Central memory CD8-positive, alpha-beta T cell (primary cell): ENCODE data around the gene DOCK1.

Experiments
- ATAC-seq: fragments of 150-1000 bp; cut with Tn5 transposase; replicated peaks from 2 replicates; pipeline ENCODE4 v1.10.0; 2022; ENCODE audit warnings: mild to moderate bottlenecking, moderate FRiP score, moderate number of reproducible peaks; ENCODE audit not compliant: poor library complexity, severe bottlenecking; ENCODE audit errors: extremely low read depth
- DNase-seq, 2 donors: peaks; one replicate each; pipeline ENCODE4 v3.0.0; 2021; ENCODE audit warnings: low spot score in 2 of 2
- H3K27ac Mint-ChIP-seq: one replicate; pipeline ENCODE4 v1.8.0; 2022; ENCODE audit warnings: low read depth, mild to moderate bottlenecking, moderate library complexity, mixed read lengths
- H3K27me3 Mint-ChIP-seq: one replicate; pipeline ENCODE4 v1.8.0; 2022; ENCODE audit warnings: mixed read lengths
- H3K36me3 Mint-ChIP-seq: one replicate; pipeline ENCODE4 v1.8.0; 2022; ENCODE audit warnings: mild to moderate bottlenecking, moderate library complexity, mixed read lengths; ENCODE audit not compliant: insufficient read depth
- H3K4me1 Mint-ChIP-seq: one replicate; pipeline ENCODE4 v1.8.0; 2022; ENCODE audit warnings: mixed read lengths
- H3K4me3 Mint-ChIP-seq: one replicate; pipeline ENCODE4 v1.8.0; 2022; ENCODE audit warnings: mild to moderate bottlenecking, moderate library complexity, mixed read lengths
- H3K9me3 Mint-ChIP-seq: one replicate; pipeline ENCODE4 v1.8.0; 2022; ENCODE audit warnings: mixed read lengths

DOCK1 gene

DNA sequence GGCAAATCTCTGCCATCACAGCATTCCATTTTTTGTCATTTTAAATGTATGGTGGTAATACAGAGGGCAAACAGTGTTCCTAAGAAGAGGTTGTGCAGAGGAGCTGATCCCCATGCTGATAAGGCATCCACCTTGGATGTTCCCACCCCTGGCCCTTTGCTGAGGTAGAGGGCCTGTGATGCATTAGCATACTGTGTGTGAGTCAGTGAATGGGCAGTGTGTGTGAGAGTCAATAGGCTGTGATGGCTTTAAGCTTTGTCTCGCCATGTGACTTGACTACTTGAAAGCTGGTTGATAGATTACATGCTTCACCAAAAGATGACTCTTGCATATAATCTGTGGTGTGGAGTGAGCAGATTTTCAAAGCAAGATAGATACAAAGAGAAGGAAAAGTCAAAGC, 209.9 kb downstream of the DOCK1 start:
- H3K9me3 Mint-ChIP-seq, result peaks cover 19% of the 10 kb centered on the region
- ATAC-seq (no peak), DNase-seq (no peak)
- H3K36me3 Mint-ChIP-seq, result no peaks in the 10 kb centered on the region
- H3K4me1 Mint-ChIP-seq, result no peaks in the 10 kb centered on the region
- no peak overlapping the region for H3K4me3 Mint-ChIP-seq
- H3K27me3 Mint-ChIP-seq, result no peaks in the 10 kb centered on the region
- H3K27ac Mint-ChIP-seq, result no peak overlapping the region

DNA sequence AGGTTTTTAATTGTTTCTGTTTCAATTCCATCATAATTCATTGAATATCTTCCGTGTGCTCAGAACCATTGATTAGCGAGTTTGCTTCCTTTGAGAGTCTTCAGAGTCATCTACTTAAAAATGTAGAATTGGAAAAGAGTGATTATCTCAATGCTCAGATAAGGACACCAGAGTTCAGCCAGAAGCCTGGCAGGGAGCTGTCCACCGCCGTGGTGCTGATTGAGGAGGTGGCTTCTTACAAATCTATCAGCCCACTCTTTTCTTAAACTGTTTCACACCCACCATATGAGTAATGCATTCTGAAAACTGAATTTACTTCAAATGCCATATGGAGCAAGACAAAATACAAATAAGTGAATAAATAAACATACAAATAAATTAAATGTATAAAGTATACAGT, 211.9 kb downstream of the DOCK1 start:
- Mint-ChIP-seq H3K9me3 (peaks cover 19% of the 10 kb centered on the region), H3K4me3 (no peak overlapping the region), H3K27ac (no peak overlapping the region), H3K27me3 (no peaks in the 10 kb centered on the region), H3K36me3 (no peaks in the 10 kb centered on the region), H3K4me1 (no peaks in the 10 kb centered on the region)
- ATAC-seq, result no peak
- no peak for DNase-seq

DNA sequence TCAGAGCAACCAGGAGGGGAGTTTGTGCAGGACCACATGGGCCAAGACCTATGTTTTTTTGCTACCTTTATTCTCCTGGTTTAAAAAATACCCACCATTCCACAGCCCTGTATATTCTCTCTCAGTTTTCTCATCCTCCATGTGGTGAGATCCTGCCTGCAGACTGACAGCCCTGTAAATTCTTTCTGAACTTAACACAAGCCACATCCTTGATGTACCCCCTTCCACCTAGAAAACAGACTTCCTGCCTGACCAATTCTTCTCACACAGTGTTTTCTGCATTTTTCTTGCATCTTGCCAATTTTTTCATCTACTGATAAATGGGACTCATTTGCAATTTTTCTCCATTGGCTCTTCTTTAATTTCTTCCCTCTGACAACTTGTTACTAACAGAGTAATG, 212.8 kb downstream of the DOCK1 start:
- no peak for DNase-seq
- H3K36me3 Mint-ChIP-seq, result no peaks in the 10 kb centered on the region
- H3K27ac Mint-ChIP-seq, result no peak overlapping the region
- H3K27me3 Mint-ChIP-seq, result no peaks in the 10 kb centered on the region
- no peak for ATAC-seq
- no peaks in the 10 kb centered on the region for H3K4me1 Mint-ChIP-seq
- peaks cover 19% of the 10 kb centered on the region for H3K9me3 Mint-ChIP-seq
- H3K4me3 Mint-ChIP-seq, result no peak overlapping the region

DNA sequence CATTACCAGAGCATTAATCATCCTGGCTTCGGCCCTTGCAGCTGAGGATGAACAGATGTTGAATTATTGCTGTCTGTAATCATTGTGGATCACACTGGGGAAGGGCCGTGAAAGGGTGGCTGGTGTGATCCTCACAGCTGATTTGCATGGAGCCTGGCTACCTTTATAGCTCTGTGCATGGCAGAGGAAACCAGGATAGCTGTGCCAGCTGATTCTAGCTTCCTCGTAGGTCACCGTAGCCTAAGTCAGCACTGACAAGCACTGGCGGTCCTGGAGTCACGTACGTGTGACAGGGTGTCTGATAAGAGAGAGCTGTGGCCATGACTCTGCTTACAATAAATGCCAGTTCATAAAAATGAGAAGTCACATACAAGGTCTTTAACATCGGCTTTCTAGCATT, 214.7 kb downstream of the DOCK1 start:
- H3K4me1 Mint-ChIP-seq, result no peaks in the 10 kb centered on the region
- peaks cover 14% of the 10 kb centered on the region for H3K9me3 Mint-ChIP-seq
- no peak for DNase-seq
- no peak for ATAC-seq
- no peak overlapping the region for H3K4me3 Mint-ChIP-seq
- H3K27ac Mint-ChIP-seq, result no peak overlapping the region
- H3K27me3 Mint-ChIP-seq, result no peaks in the 10 kb centered on the region
- H3K36me3 Mint-ChIP-seq, result no peaks in the 10 kb centered on the region

DNA sequence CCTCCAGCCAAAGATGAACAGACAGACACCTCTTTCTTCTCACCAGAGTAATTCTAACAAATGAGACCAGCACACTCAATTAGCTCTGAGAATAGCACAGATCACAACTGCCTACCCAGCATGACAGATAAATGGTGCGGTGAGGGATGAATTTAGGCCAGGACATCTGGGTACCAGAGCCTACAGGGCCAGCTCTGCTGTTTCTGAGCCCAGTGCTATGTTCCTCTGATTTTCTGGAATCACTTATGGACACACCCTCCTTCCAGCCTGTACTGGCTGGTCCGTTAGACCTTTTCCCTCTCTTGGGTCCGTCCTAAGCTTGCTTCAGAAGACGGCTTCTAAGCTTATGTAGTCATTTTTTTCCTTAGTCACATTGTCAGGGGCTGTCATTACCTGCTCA, 217.6 kb downstream of the DOCK1 start:
- Mint-ChIP-seq H3K9me3 (peaks cover 9% of the 10 kb centered on the region), H3K27me3 (no peaks in the 10 kb centered on the region), H3K4me1 (no peaks in the 10 kb centered on the region), H3K27ac (no peak overlapping the region), H3K36me3 (no peaks in the 10 kb centered on the region), H3K4me3 (no peak overlapping the region)
- DNase-seq (no peak), ATAC-seq (no peak)

DNA sequence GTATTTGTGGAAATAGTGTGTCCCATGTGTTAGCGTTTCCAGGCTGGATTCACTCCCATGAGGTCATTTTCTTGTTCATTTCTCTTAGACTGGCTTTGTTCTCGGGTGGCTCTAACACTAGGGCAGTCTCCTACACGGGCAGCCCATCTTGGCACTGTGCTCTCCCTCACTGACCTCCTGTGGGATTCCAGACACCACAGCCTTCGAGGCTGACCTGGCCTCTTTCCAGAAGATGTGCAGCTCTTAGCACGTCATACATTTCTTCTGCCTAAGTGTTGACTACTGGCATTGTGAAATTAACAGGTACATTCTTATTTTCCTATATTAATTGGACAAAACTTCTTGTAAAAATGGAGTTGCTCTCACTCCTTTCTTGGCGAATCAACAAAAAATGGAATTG, 218.4 kb downstream of the DOCK1 start:
- Mint-ChIP-seq H3K27ac (no peak overlapping the region), H3K36me3 (no peaks in the 10 kb centered on the region), H3K9me3 (peaks cover 1% of the 10 kb centered on the region), H3K4me3 (no peak overlapping the region), H3K27me3 (no peaks in the 10 kb centered on the region), H3K4me1 (no peaks in the 10 kb centered on the region)
- no peak for ATAC-seq
- DNase-seq, result no peak

DNA sequence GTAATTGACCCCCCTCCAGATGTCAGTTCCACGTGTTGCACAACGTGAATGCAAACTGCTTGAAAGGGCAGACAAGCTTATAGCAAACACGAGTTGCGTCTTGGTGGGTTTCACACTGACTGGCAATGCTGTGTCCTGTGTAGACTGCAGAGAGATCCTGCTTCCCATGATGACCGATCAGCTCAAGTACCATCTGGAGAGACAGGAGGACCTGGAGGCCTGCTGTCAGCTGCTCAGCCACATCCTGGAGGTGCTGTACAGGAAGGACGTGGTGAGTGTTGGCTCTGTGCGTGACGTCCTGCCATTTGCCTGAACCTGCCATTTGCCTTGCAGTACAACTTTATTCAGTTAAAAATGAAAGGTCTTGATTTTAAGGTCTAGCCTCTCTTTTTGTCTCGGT, 220.1 kb downstream of the DOCK1 start:
- DNase-seq (no peak), ATAC-seq (no peak)
- Mint-ChIP-seq H3K36me3 (no peaks in the 10 kb centered on the region), H3K4me1 (no peaks in the 10 kb centered on the region), H3K4me3 (no peak overlapping the region), H3K27me3 (no peaks in the 10 kb centered on the region), H3K27ac (no peak overlapping the region), H3K9me3 (no peaks in the 10 kb centered on the region)

DNA sequence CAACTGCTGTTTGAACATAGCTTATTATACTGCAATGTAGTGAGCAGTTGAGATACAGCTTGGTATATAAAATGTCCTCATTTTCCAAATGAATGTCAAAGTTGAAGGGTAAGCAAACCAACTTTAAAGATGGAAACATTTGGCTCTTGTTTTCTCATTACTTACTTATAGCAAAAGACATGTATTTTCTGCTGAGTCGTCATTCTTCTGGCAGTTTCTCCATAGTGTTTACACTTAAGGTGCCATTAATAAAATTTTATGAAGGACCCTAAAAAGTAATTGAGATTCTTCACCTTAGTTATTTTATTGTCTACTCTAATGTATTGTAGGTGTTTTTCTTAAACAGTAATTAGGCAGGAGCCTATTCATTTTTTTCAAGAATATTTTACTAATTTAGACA, 222.6 kb downstream of the DOCK1 start:
- no peaks in the 10 kb centered on the region for H3K36me3 Mint-ChIP-seq
- H3K9me3 Mint-ChIP-seq, result no peaks in the 10 kb centered on the region
- DNase-seq, result no peak
- no peak overlapping the region for H3K4me3 Mint-ChIP-seq
- no peaks in the 10 kb centered on the region for H3K27me3 Mint-ChIP-seq
- ATAC-seq, result no peak
- H3K4me1 Mint-ChIP-seq, result no peaks in the 10 kb centered on the region
- no peak overlapping the region for H3K27ac Mint-ChIP-seq

DNA sequence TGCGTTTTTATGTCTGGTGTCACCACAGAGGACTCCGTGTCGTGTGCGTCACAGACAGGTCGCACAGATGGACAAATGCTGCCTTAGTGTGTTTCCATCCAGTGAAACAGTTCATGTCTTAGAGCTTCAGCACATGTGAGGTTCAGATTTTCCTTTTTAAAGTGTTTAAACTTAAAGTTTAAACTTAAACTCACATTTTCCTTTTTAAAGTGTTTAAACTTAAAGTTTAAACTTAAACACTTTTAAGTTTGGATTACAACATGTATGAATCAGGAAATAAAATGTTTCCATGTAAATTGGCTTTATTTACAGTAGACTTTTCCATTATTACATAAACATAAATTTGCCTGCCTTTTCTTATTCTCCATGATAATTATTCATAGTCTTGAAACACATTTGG, 223.9 kb downstream of the DOCK1 start:
- DNase-seq (no peak), ATAC-seq (no peak)
- H3K27me3 Mint-ChIP-seq, result no peaks in the 10 kb centered on the region
- no peaks in the 10 kb centered on the region for H3K36me3 Mint-ChIP-seq
- H3K9me3 Mint-ChIP-seq, result no peaks in the 10 kb centered on the region
- H3K27ac Mint-ChIP-seq, result no peak overlapping the region
- H3K4me3 Mint-ChIP-seq, result no peak overlapping the region
- no peaks in the 10 kb centered on the region for H3K4me1 Mint-ChIP-seq

DNA sequence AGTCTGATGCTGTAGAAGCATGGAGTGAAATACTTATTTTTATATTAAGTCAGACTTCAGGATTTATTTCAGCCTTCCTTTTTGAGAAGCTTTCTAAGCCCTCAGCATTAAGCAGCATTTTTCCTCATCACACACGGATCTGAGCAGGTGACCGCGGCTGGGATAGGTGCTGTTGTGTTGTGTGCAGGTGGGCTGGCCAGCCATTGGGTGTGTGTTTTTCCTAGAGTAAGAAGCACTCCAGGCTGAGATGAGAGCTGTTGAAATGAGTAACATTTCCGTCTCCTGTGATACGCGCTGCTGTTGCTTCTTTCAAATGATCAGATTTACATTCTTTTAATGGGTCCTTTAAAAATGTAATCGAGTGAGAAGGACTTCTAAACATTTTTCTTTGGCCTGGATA, 227.2 kb downstream of the DOCK1 start:
- Mint-ChIP-seq H3K27me3 (no peaks in the 10 kb centered on the region), H3K4me3 (no peak overlapping the region), H3K36me3 (no peaks in the 10 kb centered on the region), H3K9me3 (no peaks in the 10 kb centered on the region), H3K4me1 (no peaks in the 10 kb centered on the region), H3K27ac (no peak overlapping the region)
- ATAC-seq, result no peak
- DNase-seq, result no peak

DNA sequence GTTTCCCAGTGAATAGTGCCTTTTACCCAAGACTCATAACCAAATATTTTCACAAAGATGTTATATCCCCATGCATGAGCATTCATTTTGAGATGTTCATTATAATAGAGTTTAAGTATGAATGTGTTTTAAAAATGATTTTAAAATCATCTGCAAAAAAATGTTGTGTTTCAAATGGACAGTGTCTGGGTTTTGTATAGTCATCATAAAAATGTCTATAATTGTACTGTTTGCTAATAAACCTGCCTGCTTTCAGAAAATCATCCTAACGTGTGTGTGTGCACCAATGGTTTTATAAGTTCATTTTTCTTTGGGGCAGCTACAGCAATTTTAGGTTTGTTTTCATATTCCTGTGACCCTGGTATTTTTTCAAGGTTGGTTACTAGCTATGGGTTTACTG, 228.0 kb downstream of the DOCK1 start:
- H3K27me3 Mint-ChIP-seq, result no peaks in the 10 kb centered on the region
- no peaks in the 10 kb centered on the region for H3K9me3 Mint-ChIP-seq
- H3K27ac Mint-ChIP-seq, result no peak overlapping the region
- H3K4me3 Mint-ChIP-seq, result no peak overlapping the region
- ATAC-seq (no peak), DNase-seq (no peak)
- no peaks in the 10 kb centered on the region for H3K36me3 Mint-ChIP-seq
- H3K4me1 Mint-ChIP-seq, result no peaks in the 10 kb centered on the region

DNA sequence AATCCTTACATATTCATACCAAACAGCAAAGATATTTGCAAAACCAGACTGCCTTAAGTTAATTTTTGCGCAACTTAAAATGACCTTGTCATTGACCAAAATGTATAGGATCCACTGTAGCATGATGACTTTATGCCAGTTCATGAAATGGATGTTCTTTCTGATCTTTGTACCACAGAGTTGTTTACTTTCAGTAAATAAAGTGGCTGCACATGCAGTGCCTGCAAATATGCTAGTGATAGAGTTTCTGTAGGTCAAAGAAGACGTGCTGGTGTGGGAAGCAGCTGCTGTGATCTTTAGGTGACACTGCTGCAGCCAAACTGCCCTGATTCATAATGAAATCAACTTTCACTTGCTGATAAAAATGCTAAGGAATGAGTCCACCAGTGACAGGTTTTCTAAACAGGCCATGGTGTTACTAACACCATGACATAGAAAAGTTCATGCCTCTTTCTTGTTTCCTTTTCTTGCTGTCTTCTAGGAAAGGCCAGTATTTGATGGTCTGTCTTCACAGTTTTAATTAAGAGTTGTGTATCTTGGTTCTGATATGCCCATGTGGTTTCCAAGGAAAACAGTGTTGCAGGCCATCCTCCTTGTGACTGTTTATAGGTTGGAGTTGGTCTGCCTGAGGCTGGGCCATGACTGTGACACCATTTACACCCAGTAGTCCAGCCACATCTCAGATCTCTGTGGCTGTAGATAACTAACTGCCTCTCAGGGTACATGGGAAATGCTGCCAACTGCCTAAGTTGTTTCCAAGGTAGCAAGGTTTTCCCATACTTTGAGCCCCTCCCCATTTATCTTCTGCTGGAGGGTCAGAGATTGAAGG, 228.7 kb downstream of the DOCK1 start:
- DNase-seq (no peak), ATAC-seq (no peak)
- Mint-ChIP-seq H3K27me3 (no peaks in the 10 kb centered on the region), H3K4me3 (no peak overlapping the region), H3K27ac (no peak overlapping the region), H3K36me3 (no peaks in the 10 kb centered on the region), H3K4me1 (no peaks in the 10 kb centered on the region), H3K9me3 (no peaks in the 10 kb centered on the region)

DNA sequence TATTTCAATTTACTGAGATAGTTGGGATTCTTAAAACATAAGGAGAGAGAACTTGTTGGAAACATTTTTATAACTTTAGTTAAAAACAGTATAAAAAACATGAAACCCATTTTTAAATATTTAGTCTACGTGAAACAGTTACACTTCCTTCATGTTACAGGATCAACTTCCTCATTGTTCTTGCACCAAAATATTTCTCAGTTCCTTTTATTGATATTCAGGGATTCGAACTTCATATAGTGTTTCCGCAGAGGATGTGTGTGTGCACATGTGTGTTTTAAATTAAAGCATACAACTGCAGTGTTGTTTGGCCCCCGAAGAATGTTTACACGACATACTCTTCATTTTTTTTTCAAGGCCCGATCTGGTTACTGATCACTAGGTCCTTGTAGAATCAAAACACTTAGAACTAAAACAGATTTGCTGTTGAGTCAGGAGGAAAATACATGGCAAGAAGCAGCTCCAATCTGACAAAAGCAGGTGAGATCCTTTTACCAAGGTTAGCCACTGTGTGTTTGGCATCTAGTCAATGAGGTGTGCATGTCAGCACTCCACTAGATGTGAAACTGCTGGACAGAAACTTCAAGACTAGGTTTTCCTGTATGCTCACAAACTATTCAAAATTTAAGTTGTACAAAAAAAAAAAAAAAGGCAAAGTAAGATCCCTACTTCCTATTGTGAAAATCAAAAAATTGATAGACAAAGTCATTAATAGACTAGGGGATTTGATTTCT, 230.8 kb downstream of the DOCK1 start:
- H3K9me3 Mint-ChIP-seq, result no peaks in the 10 kb centered on the region
- no peak for ATAC-seq
- H3K27me3 Mint-ChIP-seq, result no peaks in the 10 kb centered on the region
- H3K27ac Mint-ChIP-seq, result no peak overlapping the region
- no peak for DNase-seq
- H3K36me3 Mint-ChIP-seq, result no peaks in the 10 kb centered on the region
- no peaks in the 10 kb centered on the region for H3K4me1 Mint-ChIP-seq
- no peak overlapping the region for H3K4me3 Mint-ChIP-seq
